ENCODE measurements around the gene APCDD1. TPM values are rescaled to one million over a fixed set of nuclear protein-coding genes. Genes with fewer than 3 reads are reported as not detected.

The APCDD1 gene
- total RNA-seq, 2 donors from 2014 or later, result 5.6 to 10.7 TPM

GRCh38 chr18:10525697-10526560 is 71.5 kb downstream of the APCDD1 start, which contains the start of gene NAPG:
Gene NAPG, plus strand, starts transcription at chr18:10526027. Its CDS starts 76 bp downstream, at chr18:10526103.
- no peaks in the 10 kb centered on the region for H3K36me3 ChIP-seq
- no peak for TF ChIP-seq CTCF (IDR thresholded peaks at IDR 0.05)
- peaks cover 8% of the 10 kb centered on the region for H3K4me1 ChIP-seq
- DNase-seq, result peak; percentile 90
- H3K27me3 ChIP-seq, result no peaks in the 10 kb centered on the region
- peak within 1 kb of the TSS; percentile 95 for H3K27ac ChIP-seq
- peak within 1 kb of the TSS; percentile 90 to 98 for H3K9ac ChIP-seq (ENCODE audit: low read depth in 2 of 2, low read length in 2 of 2)
- H3K9me3 ChIP-seq, result no peaks in the 10 kb centered on the region
- intact Hi-C loops (cut with DNase I), result no loop called here
- peak within 1 kb of the TSS; percentile 95 for H3K4me3 ChIP-seq

GRCh38 chr18:10526561-10526949 is 72.1 kb downstream of the APCDD1 start:
- intact Hi-C loops (cut with DNase I), result no loop called here
- H3K9ac ChIP-seq (ENCODE audit: low read depth in 2 of 2, low read length in 2 of 2), result peak overlapping the region; percentile 90 to 98
- no peaks in the 10 kb centered on the region for H3K27me3 ChIP-seq
- H3K4me3 ChIP-seq, result peak overlapping the region; percentile 95
- no peaks in the 10 kb centered on the region for H3K36me3 ChIP-seq
- peaks cover 8% of the 10 kb centered on the region for H3K4me1 ChIP-seq
- DNase-seq, result peak; percentile 30
- H3K27ac ChIP-seq, result peak overlapping the region; percentile 95
- no peaks in the 10 kb centered on the region for H3K9me3 ChIP-seq
- no peak for TF ChIP-seq CTCF (IDR thresholded peaks at IDR 0.05)

- Histone ChIP-seq H3K27me3 (no peaks in the 10 kb centered on the region), H3K9me3 (no peaks in the 10 kb centered on the region), H3K27ac (no peak overlapping the region), H3K9ac (ENCODE audit: low read depth in 2 of 2, low read length in 2 of 2) (no peak overlapping the region), H3K36me3 (no peaks in the 10 kb centered on the region), H3K4me3 (no peak overlapping the region), H3K4me1 (peaks cover 8% of the 10 kb centered on the region)
- no peak for TF ChIP-seq CTCF (IDR thresholded peaks at IDR 0.05)
- intact Hi-C loops (cut with DNase I), result no loop called here
- DNase-seq, result no peak
These were observed 74.0 kb downstream of the APCDD1 start for GRCh38 chr18:10528439-10528838.

- Histone ChIP-seq H3K4me3 (no peak overlapping the region), H3K9me3 (no peaks in the 10 kb centered on the region), H3K36me3 (no peaks in the 10 kb centered on the region), H3K27ac (no peak overlapping the region), H3K4me1 (peaks cover 8% of the 10 kb centered on the region), H3K27me3 (no peaks in the 10 kb centered on the region), H3K9ac (ENCODE audit: low read depth in 2 of 2, low read length in 2 of 2) (no peak overlapping the region)
- no peak for DNase-seq
- TF ChIP-seq CTCF (IDR thresholded peaks at IDR 0.05), result no peak
- intact Hi-C loops (cut with DNase I), result no loop called here
These were observed 75.6 kb downstream of the APCDD1 start for GRCh38 chr18:10530002-10530401.

GRCh38 chr18:10530852-10531251 is 76.4 kb downstream of the APCDD1 start:
- Histone ChIP-seq H3K36me3 (no peaks in the 10 kb centered on the region), H3K4me3 (no peak overlapping the region), H3K9ac (ENCODE audit: low read depth in 2 of 2, low read length in 2 of 2) (no peak overlapping the region), H3K27me3 (no peaks in the 10 kb centered on the region), H3K27ac (no peak overlapping the region), H3K9me3 (no peaks in the 10 kb centered on the region), H3K4me1 (peaks cover 4% of the 10 kb centered on the region)
- intact Hi-C loops (cut with DNase I), result no loop called here
- DNase-seq, result no peak
- TF ChIP-seq CTCF (IDR thresholded peaks at IDR 0.05), result no peak

Data from colonic mucosa (tissue), 4 donors.